ENCODE measurements around the gene GUCY1A1. TPM values are rescaled to one million over a fixed set of nuclear protein-coding genes. Genes with fewer than 3 reads are reported as not detected.

The GUCY1A1 gene
- total RNA-seq, 4 donors from 2014 or later = 50.3 to 73.7 (median 57.8) TPM

GRCh38 chr4:155751569-155751968, 84.9 kb downstream of the GUCY1A1 start:
- intact Hi-C loops (cut with DNase I) = loop anchor here (10.0 kb wide), 1 partner anchor 227 kb away; no protein-coding TSS in a partner anchor
- no peak for DNase-seq (ENCODE audit: extremely low spot score)
- Histone ChIP-seq H3K4me1 (no peaks in the 10 kb centered on the region), H3K36me3 (no peaks in the 10 kb centered on the region), H3K9me3 (no peaks in the 10 kb centered on the region), H3K27me3 (no peaks in the 10 kb centered on the region), H3K4me3 (no peak overlapping the region), H3K27ac (replicated peaks in 1 of 4) (no peak overlapping the region)
- no peak for TF ChIP-seq POLR2A (IDR thresholded peaks at IDR 0.05; ENCODE audit: low read depth)
- no peak for TF ChIP-seq CTCF (IDR thresholded peaks at IDR 0.05)
- no peak for TF ChIP-seq POLR2AphosphoS5 (IDR thresholded peaks at IDR 0.05)
- TF ChIP-seq EP300 (IDR thresholded peaks at IDR 0.05) = no peak
- WGBS = 93% methylated on average over 5 of the region's 5 CpGs

- peaks cover 3 to 31% (median 29%) of the 10 kb centered on the region in 4 donors for H3K4me1 ChIP-seq
- H3K27me3 ChIP-seq = no peaks in the 10 kb centered on the region
- H3K9me3 ChIP-seq = no peaks in the 10 kb centered on the region
- H3K27ac ChIP-seq (replicated peaks in 1 of 4) = peak overlapping the region in 3 of 4 donors; percentile 88 to 95 (median 88)
- DNase-seq (ENCODE audit: extremely low spot score) = no peak
- WGBS = 92% methylated on average over 1 of the region's 1 CpG
- intact Hi-C loops (cut with DNase I) = loop anchor here (10.0 kb wide), 1 partner anchor 233 kb away; no protein-coding TSS in a partner anchor
- no peak overlapping the region for H3K4me3 ChIP-seq
- no peaks in the 10 kb centered on the region for H3K36me3 ChIP-seq
- no peak for TF ChIP-seq CTCF (IDR thresholded peaks at IDR 0.05)
- no peak for TF ChIP-seq EP300 (IDR thresholded peaks at IDR 0.05)
- no peak for TF ChIP-seq POLR2A (IDR thresholded peaks at IDR 0.05; ENCODE audit: low read depth)
- TF ChIP-seq POLR2AphosphoS5 (IDR thresholded peaks at IDR 0.05) = no peak
These were observed 91.2 kb downstream of the GUCY1A1 start for GRCh38 chr4:155757745-155758265.

DNA sequence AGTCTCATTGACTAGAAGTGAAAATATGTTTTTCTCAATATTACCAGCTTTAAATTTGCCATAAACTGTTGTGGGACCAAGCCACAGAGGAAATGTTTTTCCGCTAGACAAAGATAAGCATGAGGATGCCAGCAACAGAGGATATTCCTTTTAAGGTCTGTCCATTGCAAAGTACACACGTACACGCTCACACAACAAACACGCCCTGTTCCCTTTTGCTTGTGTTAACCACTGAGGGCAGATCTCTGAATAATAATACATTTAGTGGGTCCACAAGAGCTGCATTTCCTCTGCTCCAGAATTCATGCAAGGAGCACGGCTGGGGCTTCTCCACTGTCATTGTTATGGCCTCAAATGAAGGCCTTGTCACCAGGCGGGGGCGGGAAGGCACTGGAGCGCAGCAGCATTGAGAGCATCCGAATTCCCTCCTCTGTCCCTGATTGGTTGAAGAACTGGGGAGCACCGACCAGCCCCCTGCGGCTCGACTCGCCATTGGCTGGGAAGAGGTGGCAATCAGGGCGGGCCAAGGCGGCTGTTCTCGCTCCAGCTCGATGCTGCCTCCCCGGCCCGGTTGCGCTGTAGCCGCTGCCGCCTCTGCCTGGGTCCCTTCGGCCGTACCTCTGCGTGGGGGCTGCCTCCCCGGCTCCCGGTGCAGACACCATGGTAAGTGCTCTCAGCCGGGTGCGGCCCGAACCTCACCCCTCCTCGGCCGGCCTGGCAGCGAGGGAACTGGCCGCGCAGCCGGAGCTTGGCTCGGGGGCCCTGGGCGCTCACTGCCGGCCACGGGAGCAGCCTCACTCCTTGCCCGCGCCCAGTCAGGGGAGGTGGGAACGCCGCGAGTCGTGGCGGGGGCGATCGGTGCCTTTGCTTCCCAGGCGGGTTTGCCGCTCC, 92.1 kb downstream of the GUCY1A1 start, which contains the start of gene GUCY1B1:
Gene GUCY1B1, plus strand, starts transcription at position 541 of the 891 bp plus-strand sequence. Its CDS starts 120 bp downstream, at position 661.
- WGBS = 13% methylated on average over 23 of the region's 51 CpGs
- intact Hi-C loops (cut with DNase I) = loop anchor here (10.0 kb wide), 1 partner anchor 234 kb away; no protein-coding TSS in a partner anchor

More for the DNA sequence above, 92.1 kb downstream of the GUCY1A1 start, which contains the start of gene GUCY1B1:
- Histone ChIP-seq H3K9me3 (no peaks in the 10 kb centered on the region), H3K36me3 (no peaks in the 10 kb centered on the region), H3K4me1 (peaks cover 3 to 35% (median 33%) of the 10 kb centered on the region in 4 donors), H3K27ac (replicated peaks in 1 of 4) (peak within 1 kb of the TSS; percentile 88 to 95 (median 90)), H3K4me3 (peak within 1 kb of the TSS; percentile 68 to 91 (median 76)), H3K27me3 (no peaks in the 10 kb centered on the region)
- TF ChIP-seq POLR2A (IDR thresholded peaks at IDR 0.05; ENCODE audit: low read depth) = peak; percentile 11
- peak; percentile 61 to 86 for TF ChIP-seq POLR2AphosphoS5 (IDR thresholded peaks at IDR 0.05)
- no peak for TF ChIP-seq EP300 (IDR thresholded peaks at IDR 0.05)
- TF ChIP-seq CTCF (IDR thresholded peaks at IDR 0.05) = peak; percentile 30 to 67 (median 36)
- DNase-seq (ENCODE audit: extremely low spot score) = peak; percentile 95

Measured in esophagus muscularis mucosa (tissue), 4 donors.